B cell (primary cell): ENCODE measurements around the gene LMX1B.
"Not testable (repeated sequence)": the region's sequence is repeated elsewhere in the genome, so short reads cannot be mapped to it uniquely, and the experiment has no call there.

Experiments used
- EZH2 ChIP-seq: IDR thresholded peaks from 2 replicates; pipeline ENCODE4 v1.6.1; 2012; ENCODE audit warnings: borderline replicate concordance, low read depth, mild to moderate bottlenecking, moderate library complexity, low read length; ENCODE audit not compliant: insufficient read depth, poor library complexity, severe bottlenecking
- TF ChIP-seq, protein P1 (sequence below): fragments of 200-600 bp; IDR thresholded peaks from one replicate; pipeline ENCODE4 v1.8.0; 2022; ENCODE audit warnings: antibody characterized with exemption, mild to moderate bottlenecking

DNA sequence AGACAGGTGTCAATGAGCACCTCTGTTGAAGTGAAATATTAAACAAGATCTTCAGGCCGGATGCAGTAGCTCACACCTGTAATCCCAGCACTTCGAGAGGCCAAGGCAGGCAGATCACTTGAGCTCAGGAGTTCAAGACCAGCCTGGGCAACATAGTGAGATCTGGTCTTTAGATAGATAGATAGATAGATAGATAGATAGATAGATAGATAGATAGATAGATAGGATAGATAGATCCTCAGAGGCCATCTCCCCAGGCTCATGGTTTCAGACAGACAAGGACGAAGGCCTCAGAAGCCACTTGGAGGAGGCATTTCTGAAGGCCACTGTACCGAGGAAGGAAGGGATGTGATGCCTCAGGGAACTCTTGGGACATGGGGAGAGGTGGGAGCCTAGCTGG lies 42.5 kb downstream of the LMX1B start:
- TF ChIP-seq, protein P1, sequence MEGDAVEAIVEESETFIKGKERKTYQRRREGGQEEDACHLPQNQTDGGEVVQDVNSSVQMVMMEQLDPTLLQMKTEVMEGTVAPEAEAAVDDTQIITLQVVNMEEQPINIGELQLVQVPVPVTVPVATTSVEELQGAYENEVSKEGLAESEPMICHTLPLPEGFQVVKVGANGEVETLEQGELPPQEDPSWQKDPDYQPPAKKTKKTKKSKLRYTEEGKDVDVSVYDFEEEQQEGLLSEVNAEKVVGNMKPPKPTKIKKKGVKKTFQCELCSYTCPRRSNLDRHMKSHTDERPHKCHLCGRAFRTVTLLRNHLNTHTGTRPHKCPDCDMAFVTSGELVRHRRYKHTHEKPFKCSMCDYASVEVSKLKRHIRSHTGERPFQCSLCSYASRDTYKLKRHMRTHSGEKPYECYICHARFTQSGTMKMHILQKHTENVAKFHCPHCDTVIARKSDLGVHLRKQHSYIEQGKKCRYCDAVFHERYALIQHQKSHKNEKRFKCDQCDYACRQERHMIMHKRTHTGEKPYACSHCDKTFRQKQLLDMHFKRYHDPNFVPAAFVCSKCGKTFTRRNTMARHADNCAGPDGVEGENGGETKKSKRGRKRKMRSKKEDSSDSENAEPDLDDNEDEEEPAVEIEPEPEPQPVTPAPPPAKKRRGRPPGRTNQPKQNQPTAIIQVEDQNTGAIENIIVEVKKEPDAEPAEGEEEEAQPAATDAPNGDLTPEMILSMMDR, result not testable (repeated sequence)
- TF ChIP-seq EZH2, result not testable (repeated sequence)
